ENCODE measurements around the gene SMURF1. TPM values are rescaled to one million over a fixed set of nuclear protein-coding genes. Genes with fewer than 3 reads are reported as not detected.

Gene SMURF1
- total and polyA plus RNA-seq, 5 donors: 4.5 to 14.7 (median 9.5) TPM

- DNase-seq (no peak), ATAC-seq (peak in 1 of 2 donors; percentile 20)
- Histone ChIP-seq H3K4me1 (ENCODE audit: control insufficient read depth, insufficient read depth, low read length) (no peaks in the 10 kb centered on the region), H3K9me3 (ENCODE audit: control insufficient read depth, low read length) (no peaks in the 10 kb centered on the region), H3K27me3 (ENCODE audit: control insufficient read depth, insufficient read depth) (no peaks in the 10 kb centered on the region), H3K27ac (ENCODE audit: low read length) (no peak overlapping the region), H3K4me3 (ENCODE audit: low read length) (no peak overlapping the region)
- intact Hi-C loops (cut with DNase I): no loop called here
- 79% methylated on average over 12 of the region's 12 CpGs for WGBS
These were observed 141.6 kb downstream of the SMURF1 start for GRCh38 chr7:99002148-99002826.

- intact Hi-C loops (cut with DNase I): no loop called here
- no peak for ATAC-seq
- 86% methylated on average over 10 of the region's 10 CpGs for WGBS
These were observed 142.3 kb downstream of the SMURF1 start for GRCh38 chr7:99001482-99002147.

GRCh38 chr7:99000904-99001465 lies 142.9 kb downstream of the SMURF1 start:
- H3K27me3 ChIP-seq (ENCODE audit: control insufficient read depth, insufficient read depth): no peaks in the 10 kb centered on the region
- ATAC-seq: no peak
- no peak for DNase-seq
- no peaks in the 10 kb centered on the region for H3K9me3 ChIP-seq (ENCODE audit: control insufficient read depth, low read length)
- no peak overlapping the region for H3K27ac ChIP-seq (ENCODE audit: low read length)
- H3K4me1 ChIP-seq (ENCODE audit: control insufficient read depth, insufficient read depth, low read length): no peaks in the 10 kb centered on the region
- H3K4me3 ChIP-seq (ENCODE audit: low read length): no peak overlapping the region
- whole genome bisulfite sequencing: 88% methylated on average over 14 of the region's 14 CpGs
- intact Hi-C loops (cut with DNase I): no loop called here

More at GRCh38 chr7:99001482-99002147, 142.3 kb downstream of the SMURF1 start:
- no peak for DNase-seq
- H3K9me3 ChIP-seq (ENCODE audit: control insufficient read depth, low read length): no peaks in the 10 kb centered on the region
- no peak overlapping the region for H3K27ac ChIP-seq (ENCODE audit: low read length)
- H3K27me3 ChIP-seq (ENCODE audit: control insufficient read depth, insufficient read depth): no peaks in the 10 kb centered on the region
- no peaks in the 10 kb centered on the region for H3K4me1 ChIP-seq (ENCODE audit: control insufficient read depth, insufficient read depth, low read length)
- no peak overlapping the region for H3K4me3 ChIP-seq (ENCODE audit: low read length)

- 93% methylated on average over 20 of the region's 20 CpGs for WGBS
- H3K4me1 ChIP-seq (ENCODE audit: control insufficient read depth, insufficient read depth, low read length): no peaks in the 10 kb centered on the region
- H3K27ac ChIP-seq (ENCODE audit: low read length): no peak overlapping the region
- intact Hi-C loops (cut with DNase I): no loop called here
- no peak overlapping the region for H3K4me3 ChIP-seq (ENCODE audit: low read length)
- H3K9me3 ChIP-seq (ENCODE audit: control insufficient read depth, low read length): no peaks in the 10 kb centered on the region
- DNase-seq (peak in 1 of 3 donors; percentile 51), ATAC-seq (no peak)
- H3K27me3 ChIP-seq (ENCODE audit: control insufficient read depth, insufficient read depth): no peaks in the 10 kb centered on the region
These were observed 143.6 kb downstream of the SMURF1 start for GRCh38 chr7:99000196-99000903.

- WGBS: 72% methylated on average over 10 of the region's 10 CpGs
- ATAC-seq: no peak
- no peak for DNase-seq
These were observed 144.8 kb downstream of the SMURF1 start for GRCh38 chr7:98998821-98999725.

GRCh38 chr7:98997846-98998245 lies 146.1 kb downstream of the SMURF1 start:
- H3K27me3 ChIP-seq (ENCODE audit: control insufficient read depth, insufficient read depth): no peaks in the 10 kb centered on the region
- 57% methylated on average over 3 of the region's 3 CpGs for WGBS
- no peaks in the 10 kb centered on the region for H3K9me3 ChIP-seq (ENCODE audit: control insufficient read depth, low read length)
- DNase-seq (no peak), ATAC-seq (peak in 1 of 2 donors; percentile 25)
- no peaks in the 10 kb centered on the region for H3K4me1 ChIP-seq (ENCODE audit: control insufficient read depth, insufficient read depth, low read length)
- intact Hi-C loops (cut with DNase I): no loop called here
- H3K4me3 ChIP-seq (ENCODE audit: low read length): no peak overlapping the region
- no peak overlapping the region for H3K27ac ChIP-seq (ENCODE audit: low read length)

More at GRCh38 chr7:98998821-98999725, 144.8 kb downstream of the SMURF1 start:
- intact Hi-C loops (cut with DNase I): no loop called here
- Histone ChIP-seq H3K9me3 (ENCODE audit: control insufficient read depth, low read length) (no peaks in the 10 kb centered on the region), H3K4me1 (ENCODE audit: control insufficient read depth, insufficient read depth, low read length) (no peaks in the 10 kb centered on the region), H3K27ac (ENCODE audit: low read length) (no peak overlapping the region), H3K27me3 (ENCODE audit: control insufficient read depth, insufficient read depth) (no peaks in the 10 kb centered on the region), H3K4me3 (ENCODE audit: low read length) (no peak overlapping the region)

- Histone ChIP-seq H3K27me3 (ENCODE audit: control insufficient read depth, insufficient read depth) (no peaks in the 10 kb centered on the region), H3K4me1 (ENCODE audit: control insufficient read depth, insufficient read depth, low read length) (no peaks in the 10 kb centered on the region), H3K27ac (ENCODE audit: low read length) (no peak overlapping the region), H3K9me3 (ENCODE audit: control insufficient read depth, low read length) (no peaks in the 10 kb centered on the region), H3K4me3 (ENCODE audit: low read length) (no peak overlapping the region)
- 93% methylated on average over 15 of the region's 15 CpGs for WGBS
- intact Hi-C loops (cut with DNase I): no loop called here
- DNase-seq (no peak), ATAC-seq (no peak)
These were observed 147.8 kb downstream of the SMURF1 start for GRCh38 chr7:98996150-98996552.

- DNase-seq (no peak), ATAC-seq (no peak)
- Histone ChIP-seq H3K4me1 (ENCODE audit: control insufficient read depth, insufficient read depth, low read length) (no peaks in the 10 kb centered on the region), H3K27ac (ENCODE audit: low read length) (no peak overlapping the region), H3K9me3 (ENCODE audit: control insufficient read depth, low read length) (no peaks in the 10 kb centered on the region), H3K27me3 (ENCODE audit: control insufficient read depth, insufficient read depth) (no peaks in the 10 kb centered on the region), H3K4me3 (ENCODE audit: low read length) (no peak overlapping the region)
- intact Hi-C loops (cut with DNase I): no loop called here
- WGBS: 96% methylated on average over 16 of the region's 16 CpGs
These were observed 148.3 kb downstream of the SMURF1 start for GRCh38 chr7:98995523-98996149.

- Histone ChIP-seq H3K4me3 (ENCODE audit: low read length) (no peak overlapping the region), H3K4me1 (ENCODE audit: control insufficient read depth, insufficient read depth, low read length) (no peaks in the 10 kb centered on the region), H3K27ac (ENCODE audit: low read length) (no peak overlapping the region), H3K27me3 (ENCODE audit: control insufficient read depth, insufficient read depth) (no peaks in the 10 kb centered on the region), H3K9me3 (ENCODE audit: control insufficient read depth, low read length) (no peaks in the 10 kb centered on the region)
- intact Hi-C loops (cut with DNase I): no loop called here
- WGBS: 91% methylated on average over 13 of the region's 13 CpGs
- DNase-seq (no peak), ATAC-seq (no peak)
These were observed 148.8 kb downstream of the SMURF1 start for GRCh38 chr7:98995111-98995510.

Data from right cardiac atrium (tissue), 5 donors.